Mesenteric fat pad (tissue), 1 donor: ENCODE data around the gene EYS. TPM values are rescaled to one million over a fixed set of nuclear protein-coding genes. Genes with fewer than 3 reads are reported as not detected.
"Not testable (repeated sequence)": the region's sequence is repeated elsewhere in the genome, so short reads cannot be mapped to it uniquely, and the experiment has no call there.

Experiments
- DNase-seq: peaks from one replicate; pipeline ENCODE4 v3.0.0-alpha.2; 2020; ENCODE audit warnings: low spot score
- total RNA-seq: library from RNA; stranded (reverse); fragmentation: NEBNext Ultra II Directional; extraction: Animal tissue kit (Norgen Biotek cat#: 25700); gene quantifications from one replicate; pipeline ENCODE4 v1.2.1, GENCODE V29; 2021
- donor health status: DM: yes; HTN: yes; CAD: no.

Gene EYS
- total RNA-seq, 1 donor from 2014 or later: 0.48 TPM

DNA sequence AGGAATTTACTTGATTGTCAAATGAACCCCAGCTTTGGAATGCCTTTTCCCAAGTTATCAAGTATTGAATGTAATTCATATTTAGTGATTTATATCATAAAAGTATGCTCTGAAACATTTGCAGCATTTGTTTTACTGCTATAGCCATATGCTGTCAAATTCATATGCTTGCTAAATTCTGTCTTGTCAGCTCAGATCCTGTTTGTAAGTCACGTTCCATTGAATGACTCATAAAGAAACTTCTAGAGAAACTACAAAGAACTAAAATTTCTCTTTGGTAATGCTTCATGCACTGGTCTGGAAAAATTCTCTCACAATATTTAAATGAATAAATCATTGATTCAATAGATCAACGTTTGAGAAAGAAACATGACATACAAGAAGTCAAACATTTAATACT, 1625.6 kb downstream of the EYS start:
- no peak for DNase-seq

DNA sequence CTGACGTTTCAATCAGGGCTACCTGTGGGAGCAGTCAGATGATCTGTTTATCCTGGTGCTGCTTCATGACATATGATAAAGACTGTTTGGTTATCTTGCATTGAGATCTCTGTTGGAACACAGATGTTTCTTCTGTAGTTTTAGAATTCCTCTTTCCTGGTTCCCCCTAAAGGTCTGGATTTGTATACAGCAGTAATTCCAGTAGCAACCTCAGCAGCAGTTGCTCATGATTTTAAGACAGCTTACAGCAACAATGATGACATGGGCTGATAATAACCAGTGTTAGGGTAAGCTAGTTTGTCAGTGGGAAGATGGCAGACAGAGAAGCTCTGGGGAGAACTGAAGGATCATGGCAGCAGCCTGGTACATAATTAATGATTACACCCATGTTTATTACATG, 1632.0 kb downstream of the EYS start:
- DNase-seq: no peak

DNA sequence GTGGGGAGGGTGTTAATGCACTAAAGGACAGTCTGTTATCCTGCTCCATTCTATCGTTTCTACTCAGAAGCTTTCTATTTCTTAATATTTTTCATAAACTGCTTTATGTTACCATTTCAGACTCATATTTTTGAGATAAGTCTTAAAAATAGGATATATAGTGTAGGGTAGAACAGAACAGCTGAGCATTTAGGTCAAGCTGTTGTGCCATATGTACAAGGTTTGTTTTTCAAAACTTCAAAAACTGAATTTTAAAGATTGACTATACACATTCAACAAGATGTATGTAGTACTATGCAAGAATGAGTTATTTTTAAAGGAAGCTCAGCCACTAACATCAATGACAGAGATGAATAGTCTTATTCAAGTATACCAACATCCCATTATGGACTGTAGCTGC, 1634.3 kb downstream of the EYS start:
- DNase-seq: no peak

GRCh38 chr6:64064919-64065318, 1642.1 kb downstream of the EYS start:
- no peak for DNase-seq

DNA sequence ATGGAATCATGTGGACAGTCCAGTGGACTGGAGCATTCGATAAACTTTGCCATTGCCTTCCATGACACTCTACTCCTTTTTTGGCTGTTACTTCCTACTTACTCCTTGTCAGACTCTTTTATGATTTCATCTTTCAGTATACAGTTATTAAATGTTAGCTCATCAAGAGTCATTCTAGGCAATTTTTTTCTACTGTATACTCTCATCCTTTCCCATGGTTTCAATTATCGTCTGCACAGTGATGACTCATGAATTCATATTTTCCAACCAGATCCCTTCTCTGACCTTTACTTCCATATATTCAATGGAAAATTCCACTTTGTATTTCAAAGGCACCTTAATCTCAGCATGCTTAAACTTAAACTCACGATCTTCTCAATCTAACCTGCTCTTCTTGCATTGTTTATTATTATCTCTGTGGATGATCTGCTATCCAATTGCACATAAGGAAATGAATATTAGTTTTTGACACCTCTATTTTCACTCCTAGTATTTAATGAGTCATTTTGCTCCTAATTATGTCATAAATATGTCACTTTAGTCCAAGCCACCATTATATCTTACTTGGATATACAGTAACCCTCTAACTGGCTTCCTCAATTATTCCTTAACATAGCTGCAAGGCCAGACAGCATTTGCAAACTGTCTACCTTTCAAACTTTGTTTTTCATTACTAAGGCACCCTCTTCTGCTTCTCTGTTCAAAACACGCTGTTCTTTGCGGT, 1643.9 kb downstream of the EYS start:
- DNase-seq: no peak

- no peak for DNase-seq
Measured at GRCh38 chr6:64054861-64055260, 1652.2 kb downstream of the EYS start.

GRCh38 chr6:64050590-64050989, 1656.4 kb downstream of the EYS start:
- no peak for DNase-seq

DNA sequence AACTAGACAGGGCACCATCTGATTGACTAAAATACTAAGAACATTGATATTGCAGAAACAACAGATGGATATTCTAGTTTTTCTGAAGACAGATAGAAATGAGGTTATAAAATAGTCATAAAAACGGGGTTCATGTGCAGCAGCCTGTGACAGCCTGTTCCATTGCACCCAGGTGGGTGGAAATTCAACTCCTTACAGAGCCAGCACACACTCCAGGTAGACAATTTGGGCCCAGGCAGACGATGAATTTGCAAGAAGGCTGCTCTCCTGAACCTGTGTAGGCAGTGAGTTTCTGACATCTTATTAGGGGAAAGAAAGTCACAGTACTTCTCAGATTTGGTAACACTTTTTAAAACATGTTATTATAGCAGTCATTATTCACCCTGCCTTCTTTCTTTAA, 1657.3 kb downstream of the EYS start:
- DNase-seq: no peak

DNA sequence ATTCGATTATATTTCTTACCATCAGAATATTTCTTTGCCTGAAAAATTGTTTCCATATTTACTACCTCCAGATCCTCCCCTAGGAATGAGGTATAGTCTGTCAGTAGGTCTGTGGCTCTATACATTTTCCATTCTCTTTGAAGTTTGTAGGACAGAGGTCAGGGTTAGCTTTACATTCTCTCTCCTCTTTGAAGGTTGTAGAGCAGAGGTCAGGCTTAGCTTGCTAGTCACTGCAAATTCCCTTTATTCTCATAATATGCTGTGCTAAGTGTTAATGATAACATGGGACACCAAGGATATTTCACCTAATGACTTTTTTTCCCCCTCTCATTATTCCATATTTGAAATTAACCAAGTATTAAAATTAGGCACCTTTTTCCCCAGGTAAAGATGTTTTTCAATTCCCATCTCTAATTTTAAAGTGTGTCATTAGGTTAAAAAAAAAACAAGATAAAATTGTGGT, 1660.2 kb downstream of the EYS start:
- DNase-seq: no peak

- no peak for DNase-seq
Measured at GRCh38 chr6:64041373-64041772, 1665.7 kb downstream of the EYS start.

DNA sequence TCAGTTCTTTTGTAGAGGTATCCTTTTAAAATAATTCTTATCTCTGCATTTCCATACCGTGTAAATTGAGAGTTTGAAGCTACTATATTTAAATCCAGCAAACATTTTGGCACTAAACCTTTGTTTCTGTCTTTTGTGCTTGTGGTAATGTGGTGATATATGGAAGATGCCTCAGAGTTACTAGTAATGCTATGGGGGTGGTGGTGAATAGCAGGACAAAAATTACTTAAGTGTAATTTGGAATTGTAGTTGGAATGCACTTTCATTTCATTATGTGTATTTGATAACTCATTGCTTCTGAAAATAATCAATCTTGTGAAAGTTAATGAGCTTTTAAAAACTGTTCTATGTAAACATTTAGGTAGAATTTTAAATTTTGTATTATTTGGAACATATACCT, 1666.9 kb downstream of the EYS start:
- no peak for DNase-seq

DNA sequence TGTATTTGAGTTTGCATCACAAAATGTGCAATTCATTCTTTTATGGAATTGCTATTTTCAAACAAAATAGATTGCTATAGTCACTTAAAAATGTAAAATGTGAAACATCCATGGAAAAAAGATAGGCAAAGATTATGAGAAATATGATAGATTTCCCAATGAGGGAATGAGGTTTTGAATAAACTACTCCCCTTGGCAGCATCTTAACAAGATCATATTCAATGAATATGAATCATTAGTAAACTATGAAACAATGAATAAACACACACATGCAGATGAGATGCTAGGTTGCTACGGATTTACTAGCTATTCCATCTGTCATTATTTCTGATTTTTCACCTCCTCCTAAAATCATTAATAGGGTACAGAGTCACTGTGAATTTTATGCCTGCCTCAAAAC, 1669.6 kb downstream of the EYS start:
- DNase-seq: no peak

- no peak for DNase-seq
Measured at GRCh38 chr6:64034910-64035655, 1671.9 kb downstream of the EYS start.

DNA sequence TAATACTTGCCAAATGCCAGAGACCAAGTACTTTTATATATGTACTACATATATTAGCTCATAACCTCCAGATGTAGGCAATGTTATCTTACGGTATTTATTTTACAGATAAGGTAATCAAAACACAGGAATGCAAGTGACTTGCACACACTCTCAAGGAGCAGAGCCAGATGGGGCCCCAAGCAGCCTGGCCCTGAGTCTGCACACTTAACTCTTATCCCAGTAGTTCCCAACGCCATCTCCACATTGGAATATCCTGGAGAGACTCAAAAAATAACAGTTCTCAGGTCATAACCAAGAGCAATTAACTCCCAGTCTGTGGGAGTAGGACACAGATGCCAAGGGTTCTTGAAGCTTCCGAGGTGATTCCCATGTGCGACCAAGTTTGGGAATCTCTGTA, 1672.7 kb downstream of the EYS start:
- no peak for DNase-seq

GRCh38 chr6:64030950-64031618, 1675.9 kb downstream of the EYS start:
- not testable (repeated sequence) for DNase-seq

DNA sequence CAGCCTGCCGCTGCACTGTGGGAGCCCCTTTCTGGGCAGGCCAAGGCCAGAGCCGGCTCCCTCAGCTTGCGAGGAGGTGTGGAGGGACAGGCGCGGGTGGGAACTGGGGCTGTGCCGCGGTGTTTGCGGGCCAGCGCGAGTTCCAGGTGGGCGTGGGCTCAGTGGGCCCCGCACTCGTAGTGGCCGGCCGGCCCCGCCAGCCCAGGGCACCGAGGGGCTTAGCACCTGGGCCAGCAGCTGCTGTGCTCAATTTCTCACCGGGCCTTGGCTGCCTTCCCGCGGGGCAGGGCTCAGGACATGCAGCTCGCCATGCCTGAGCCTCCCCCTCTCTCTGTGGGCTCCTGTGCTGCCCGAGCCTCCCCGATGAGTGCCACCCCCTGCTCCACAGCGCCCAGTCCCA, 1683.3 kb downstream of the EYS start:
- no peak for DNase-seq

GRCh38 chr6:64014595-64014994, 1692.4 kb downstream of the EYS start:
- DNase-seq: no peak

DNA sequence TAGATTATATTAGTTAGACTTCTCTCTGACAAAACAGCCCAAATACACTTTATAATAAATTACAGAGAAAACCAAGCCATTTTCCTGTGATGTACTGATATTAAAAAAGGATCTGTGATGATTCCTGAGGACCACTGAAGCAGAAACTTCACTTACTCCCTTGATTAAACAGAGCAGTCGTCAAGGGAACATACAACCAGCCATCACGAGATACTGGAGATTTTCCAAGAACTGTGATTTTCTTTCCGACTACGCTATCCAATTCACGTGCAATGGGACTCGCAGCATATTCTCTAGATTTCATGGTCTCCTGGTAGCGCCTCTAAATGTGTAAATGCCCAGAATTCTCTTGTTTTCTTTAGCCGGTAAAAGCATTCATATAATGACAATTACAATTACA, 1694.0 kb downstream of the EYS start:
- DNase-seq: no peak

- no peak for DNase-seq
Measured at GRCh38 chr6:64012351-64013001, 1694.5 kb downstream of the EYS start.

- no peak for DNase-seq
Measured at GRCh38 chr6:64010666-64011065, 1696.4 kb downstream of the EYS start.

DNA sequence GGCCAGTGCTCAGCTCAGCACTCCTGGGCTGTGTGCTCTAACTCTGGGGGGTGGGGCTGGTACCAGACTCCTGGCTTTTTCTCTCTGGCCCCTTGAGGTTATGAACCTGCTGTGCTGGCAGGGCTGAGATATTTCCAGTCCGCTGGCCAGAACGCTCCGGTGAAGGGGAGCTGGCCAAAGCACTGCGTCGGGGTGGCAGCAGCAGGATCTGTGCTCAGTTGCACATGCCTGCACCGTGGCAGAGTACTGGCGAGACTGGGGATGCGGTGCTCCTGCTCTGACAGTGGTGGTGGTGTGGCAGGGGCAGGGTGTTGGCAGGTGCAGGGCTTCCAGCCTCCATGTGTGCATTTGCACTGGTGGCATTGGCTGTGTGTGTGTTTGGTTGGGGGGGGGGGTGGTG, 1697.0 kb downstream of the EYS start:
- no peak for DNase-seq

DNA sequence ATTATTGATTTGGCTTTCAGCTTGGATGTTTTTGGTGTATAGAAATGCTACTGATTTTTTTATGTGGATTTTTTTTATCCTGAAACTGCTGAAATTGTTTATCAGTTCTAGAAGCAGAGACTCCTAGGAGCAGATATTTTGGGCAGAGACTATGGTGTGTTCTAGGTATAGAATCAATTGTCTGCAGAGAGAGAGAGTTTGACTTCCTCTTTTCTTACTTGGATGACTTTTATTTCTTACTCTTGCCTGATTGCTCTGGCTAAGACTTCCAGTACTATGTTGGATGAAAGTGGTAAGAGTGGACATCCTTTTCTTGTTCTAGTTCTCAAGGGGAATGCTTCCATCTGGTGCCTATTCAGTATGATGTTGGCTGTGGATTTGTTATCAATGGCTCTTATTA, 1700.8 kb downstream of the EYS start:
- DNase-seq: no peak
